Measurements from ENCODE around the gene FAM107B.

The FAM107B gene

GRCh38 chr10:14684354-14684753, 90.3 kb downstream of the FAM107B start:
- no peak for TF ChIP-seq NFIC (IDR thresholded peaks at IDR 0.05)

GRCh38 chr10:14683256-14683655, 91.4 kb downstream of the FAM107B start:
- no peak for TF ChIP-seq REST (IDR thresholded peaks at IDR 0.05; ENCODE audit: low read depth)
- no peak for TF ChIP-seq TEAD4 (IDR thresholded peaks at IDR 0.05)
- TF ChIP-seq TAF1 (IDR thresholded peaks at IDR 0.05; ENCODE audit: low read depth), result no peak
- no peak for TF ChIP-seq RAD21 (IDR thresholded peaks at IDR 0.05; ENCODE audit: low read depth)
- no peak for TF ChIP-seq MAX (IDR thresholded peaks at IDR 0.05)
- TF ChIP-seq USF1 (IDR thresholded peaks at IDR 0.05), result no peak
- no peak for TF ChIP-seq NFIC (IDR thresholded peaks at IDR 0.05)
- TF ChIP-seq FOXM1 (IDR thresholded peaks at IDR 0.05; ENCODE audit: borderline replicate concordance, low read depth), result no peak
- no peak for TF ChIP-seq EGR1 (IDR thresholded peaks at IDR 0.05)
- no peak for TF ChIP-seq YY1 (IDR thresholded peaks at IDR 0.05; ENCODE audit: low read depth)
- no peak for TF ChIP-seq ZBTB7A (IDR thresholded peaks at IDR 0.05; ENCODE audit: low read depth)
- TF ChIP-seq TCF12 (IDR thresholded peaks at IDR 0.05; ENCODE audit: low read depth), result no peak

- no peak for TF ChIP-seq EP300 (IDR thresholded peaks at IDR 0.05; ENCODE audit: borderline replicate concordance)
- TF ChIP-seq ZBTB7A (IDR thresholded peaks at IDR 0.05; ENCODE audit: low read depth), result no peak
- TF ChIP-seq CEBPB (IDR thresholded peaks at IDR 0.05), result no peak
- TF ChIP-seq USF1 (IDR thresholded peaks at IDR 0.05), result no peak
- no peak for TF ChIP-seq TCF12 (IDR thresholded peaks at IDR 0.05; ENCODE audit: low read depth)
- no peak for TF ChIP-seq NFIC (IDR thresholded peaks at IDR 0.05)
- no peak for TF ChIP-seq REST (IDR thresholded peaks at IDR 0.05; ENCODE audit: low read depth)
- TF ChIP-seq TAF1 (IDR thresholded peaks at IDR 0.05; ENCODE audit: low read depth), result no peak
- TF ChIP-seq EGR1 (IDR thresholded peaks at IDR 0.05), result no peak
- no peak for TF ChIP-seq MAX (IDR thresholded peaks at IDR 0.05)
- no peak for TF ChIP-seq TEAD4 (IDR thresholded peaks at IDR 0.05)
- TF ChIP-seq CREB1 (IDR thresholded peaks at IDR 0.05; ENCODE audit: low read depth), result no peak
- TF ChIP-seq YY1 (IDR thresholded peaks at IDR 0.05; ENCODE audit: low read depth), result no peak
Observed at GRCh38 chr10:14681802-14682201, 92.9 kb downstream of the FAM107B start.

GRCh38 chr10:14681305-14681704, 93.4 kb downstream of the FAM107B start:
- TF ChIP-seq EP300 (IDR thresholded peaks at IDR 0.05; ENCODE audit: borderline replicate concordance), result no peak
- TF ChIP-seq TEAD4 (IDR thresholded peaks at IDR 0.05), result no peak
- no peak for TF ChIP-seq CREB1 (IDR thresholded peaks at IDR 0.05; ENCODE audit: low read depth)
- TF ChIP-seq TCF12 (IDR thresholded peaks at IDR 0.05; ENCODE audit: low read depth), result no peak
- TF ChIP-seq RAD21 (IDR thresholded peaks at IDR 0.05; ENCODE audit: low read depth), result no peak
- TF ChIP-seq REST (IDR thresholded peaks at IDR 0.05; ENCODE audit: low read depth), result no peak

GRCh38 chr10:14678637-14679036, 96.1 kb downstream of the FAM107B start:
- TF ChIP-seq MAX (IDR thresholded peaks at IDR 0.05) (no peak), FOXM1 (IDR thresholded peaks at IDR 0.05; ENCODE audit: borderline replicate concordance, low read depth) (no peak), EP300 (IDR thresholded peaks at IDR 0.05; ENCODE audit: borderline replicate concordance) (no peak), CREB1 (IDR thresholded peaks at IDR 0.05; ENCODE audit: low read depth) (no peak), RAD21 (IDR thresholded peaks at IDR 0.05; ENCODE audit: low read depth) (no peak), NFIC (IDR thresholded peaks at IDR 0.05) (no peak), YY1 (IDR thresholded peaks at IDR 0.05; ENCODE audit: low read depth) (no peak), TEAD4 (IDR thresholded peaks at IDR 0.05) (no peak), TCF12 (IDR thresholded peaks at IDR 0.05; ENCODE audit: low read depth) (no peak), USF1 (IDR thresholded peaks at IDR 0.05) (no peak), ZBTB7A (IDR thresholded peaks at IDR 0.05; ENCODE audit: low read depth) (no peak)
